GM18519 (cell line): ENCODE data around the gene TUBB1.

Experiments used
- ATAC-seq: cut with Tn5 transposase; IDR thresholded peaks from one replicate; pipeline ENCODE4 v1.9.1; 2021; ENCODE audit warnings: mild to moderate bottlenecking, moderate library complexity; ENCODE audit not compliant: unreplicated experiment, low FRiP score

Gene TUBB1

DNA sequence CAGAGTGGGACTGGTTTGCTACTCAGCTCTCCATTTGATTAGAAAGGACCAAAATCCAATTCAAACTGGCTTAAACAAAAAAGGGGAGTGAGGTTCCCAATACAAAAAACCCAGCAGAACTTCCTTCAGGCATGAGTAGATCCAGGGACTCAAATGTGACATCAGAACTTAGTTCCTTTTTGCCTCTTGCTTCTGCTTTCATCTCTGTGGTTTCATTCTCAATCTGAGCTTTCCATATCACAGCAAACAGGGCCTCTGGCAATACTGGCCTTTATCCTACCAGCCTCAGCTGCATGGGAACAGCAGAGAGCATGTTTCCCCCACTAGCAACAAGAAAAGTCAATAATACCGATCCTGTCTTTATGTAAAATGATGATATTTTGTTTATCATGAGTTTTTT lies 52.0 kb downstream of the TUBB1 start:
- peak; percentile 47 for ATAC-seq

DNA sequence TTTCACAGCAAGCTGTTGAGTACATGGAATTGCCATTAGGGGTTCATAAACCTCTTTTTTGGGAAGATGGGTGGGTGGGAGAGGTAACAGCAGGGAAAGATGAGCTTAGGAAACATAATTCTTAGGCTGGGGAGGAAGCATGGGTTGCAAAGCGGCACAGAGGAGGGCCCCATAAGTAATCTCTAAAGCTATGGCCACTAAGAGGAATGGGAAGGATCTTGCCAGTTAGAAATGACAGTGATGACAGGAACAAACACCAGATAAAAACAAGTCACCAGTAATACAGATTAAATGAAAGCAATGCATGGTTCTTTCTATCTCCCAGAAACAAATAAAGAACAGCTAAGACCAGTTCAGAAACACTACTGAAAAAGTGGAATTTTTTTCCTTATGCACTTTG lies 54.4 kb downstream of the TUBB1 start:
- no peak for ATAC-seq

DNA sequence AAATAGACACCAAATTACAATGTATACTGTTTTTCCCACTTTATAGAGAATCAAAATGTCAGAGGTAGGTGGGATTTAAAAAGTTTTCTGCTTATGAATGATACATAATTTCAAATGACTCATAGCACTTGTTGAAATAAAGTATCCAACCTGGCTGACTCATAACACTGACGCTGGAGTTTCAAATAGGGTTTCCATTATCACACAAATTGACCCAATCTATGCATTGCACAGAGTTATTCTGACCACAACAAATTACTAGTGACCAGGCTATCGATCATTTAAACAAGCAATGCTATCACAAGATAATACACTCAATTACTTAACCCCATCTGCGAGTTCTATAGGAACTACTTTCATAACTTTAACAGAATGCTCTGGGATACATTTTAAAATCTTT lies 55.2 kb downstream of the TUBB1 start:
- no peak for ATAC-seq

DNA sequence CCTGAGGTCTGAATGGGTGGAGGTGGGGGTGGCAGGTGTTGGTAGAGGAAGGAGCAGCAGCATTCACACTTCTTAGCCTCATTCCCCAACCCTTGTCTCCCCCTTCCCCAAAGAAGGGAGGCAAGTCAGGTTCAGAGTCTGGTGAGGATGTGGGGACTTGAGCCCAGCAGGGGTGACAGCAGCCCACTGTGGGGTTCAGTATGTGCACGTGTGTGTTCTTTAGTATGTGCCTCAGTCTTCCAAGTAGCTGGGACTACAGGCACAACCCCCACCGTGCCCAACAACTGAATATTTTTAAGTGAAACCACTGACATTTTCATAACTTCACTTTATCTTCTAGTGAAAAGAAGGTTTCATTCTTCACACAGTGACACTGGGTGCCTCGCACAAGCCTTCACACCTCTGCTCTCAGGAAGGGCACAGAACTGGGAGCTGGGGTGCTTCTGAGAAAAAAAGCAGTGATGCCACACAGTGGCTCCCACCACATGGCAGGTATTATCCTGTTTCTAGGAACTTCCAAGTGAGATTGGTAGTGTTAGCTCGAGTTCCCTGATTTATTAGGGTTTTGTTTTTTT lies 56.8 kb downstream of the TUBB1 start:
- ATAC-seq = no peak
